Cardiac fibroblast (primary cell): Measurements from ENCODE around the gene TENT5A.

Experiments used
- DNase-seq, 2 donors: peaks; one replicate each; pipeline versions ENCODE4 v3.0.0 to v3.0.0-alpha.2; 2010; ENCODE audit warnings: low read depth in 2 of 2
- H3K4me3 ChIP-seq, 2 donors: replicated peaks in 1 of 2; 1 replicate in 1 of 2; 2 replicates in 1 of 2; pipeline ENCODE4 v1.5.1; 2011; ENCODE audit warnings: low read depth in 2 of 2, low read length in 2 of 2, mild to moderate bottlenecking in 2 of 2, moderate library complexity in 1 of 2
- CTCF ChIP-seq: IDR thresholded peaks from one replicate; pipeline ENCODE4 v1.5.1; 2011; ENCODE audit warnings: low read depth, mild to moderate bottlenecking, low read length, inconsistent platforms

Gene TENT5A

GRCh38 chr6:81725127-81725526, 27.4 kb downstream of the TENT5A start:
- no peak for DNase-seq
- no peak for TF ChIP-seq CTCF
- no peak overlapping the region for H3K4me3 ChIP-seq

GRCh38 chr6:81722506-81723223, 29.8 kb downstream of the TENT5A start:
- DNase-seq = peak in 1 of 2 donors; percentile 27
- no peak for TF ChIP-seq CTCF
- H3K4me3 ChIP-seq = no peak overlapping the region

GRCh38 chr6:81720427-81720826, 32.1 kb downstream of the TENT5A start:
- H3K4me3 ChIP-seq = no peak overlapping the region
- DNase-seq = no peak
- no peak for TF ChIP-seq CTCF

DNA sequence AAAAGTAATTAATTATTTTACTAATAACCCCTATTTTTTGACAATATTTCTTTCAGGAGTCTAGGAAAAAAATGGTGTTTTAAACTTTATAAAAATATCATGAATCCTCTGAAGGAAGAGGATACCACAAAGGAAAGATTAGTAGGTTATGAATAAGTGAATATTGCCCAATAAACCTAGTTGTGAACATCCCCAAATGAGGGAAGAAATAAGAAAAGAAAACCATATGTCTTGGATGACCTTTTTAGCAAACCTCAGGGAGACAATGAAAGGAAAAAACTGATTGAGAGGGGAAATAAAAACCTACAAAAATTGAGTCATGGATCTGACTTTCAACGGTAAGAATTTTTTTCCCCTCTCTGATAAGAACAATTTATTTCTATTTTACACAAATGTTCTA, 34.4 kb downstream of the TENT5A start:
- no peak for TF ChIP-seq CTCF
- no peak overlapping the region for H3K4me3 ChIP-seq
- peak; percentile 15 to 26 for DNase-seq

GRCh38 chr6:81714684-81715083, 37.8 kb downstream of the TENT5A start:
- no peak overlapping the region for H3K4me3 ChIP-seq
- TF ChIP-seq CTCF = no peak
- no peak for DNase-seq

DNA sequence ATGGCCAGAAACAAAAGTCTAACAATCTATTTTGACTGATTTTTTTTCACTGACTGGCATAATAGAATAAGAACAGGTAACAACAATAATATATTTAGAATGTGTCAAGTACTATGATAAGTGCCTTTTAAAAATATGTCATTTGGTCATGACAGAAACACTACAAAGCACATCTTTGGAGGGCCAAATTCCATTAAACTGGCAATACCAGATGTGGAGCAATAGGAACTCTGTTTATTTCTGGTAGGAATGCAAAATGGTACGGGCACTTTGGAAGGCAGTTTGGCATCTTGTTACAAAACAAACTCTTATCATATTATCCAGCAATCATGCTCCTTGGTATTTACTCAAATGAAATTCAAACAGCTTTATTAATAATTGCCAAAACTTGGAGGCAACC, 39.3 kb downstream of the TENT5A start:
- no peak for TF ChIP-seq CTCF
- H3K4me3 ChIP-seq = no peak overlapping the region
- DNase-seq = no peak
